Measurements from ENCODE around the gene GJE1.

DNA sequence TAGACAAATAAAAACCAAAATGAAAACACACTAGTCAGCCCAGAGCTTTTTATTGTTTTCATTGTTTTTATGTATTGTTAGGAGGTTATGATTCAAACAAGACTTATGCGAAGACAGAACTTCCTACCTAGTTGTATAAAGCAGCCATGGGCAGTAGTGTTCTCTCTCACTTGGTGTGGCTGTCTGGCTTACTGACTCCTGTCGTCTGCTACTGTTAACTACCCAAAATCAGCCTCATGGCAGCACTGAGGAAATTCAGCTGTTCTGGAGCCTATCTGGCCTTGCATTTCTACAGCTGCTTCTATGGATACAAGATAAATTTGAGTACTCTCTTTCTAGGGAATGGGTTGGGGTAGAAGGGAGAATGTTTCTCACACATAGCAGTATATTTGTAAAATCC is 34.8 kb downstream of the GJE1 start:
- TF ChIP-seq, protein P1, sequence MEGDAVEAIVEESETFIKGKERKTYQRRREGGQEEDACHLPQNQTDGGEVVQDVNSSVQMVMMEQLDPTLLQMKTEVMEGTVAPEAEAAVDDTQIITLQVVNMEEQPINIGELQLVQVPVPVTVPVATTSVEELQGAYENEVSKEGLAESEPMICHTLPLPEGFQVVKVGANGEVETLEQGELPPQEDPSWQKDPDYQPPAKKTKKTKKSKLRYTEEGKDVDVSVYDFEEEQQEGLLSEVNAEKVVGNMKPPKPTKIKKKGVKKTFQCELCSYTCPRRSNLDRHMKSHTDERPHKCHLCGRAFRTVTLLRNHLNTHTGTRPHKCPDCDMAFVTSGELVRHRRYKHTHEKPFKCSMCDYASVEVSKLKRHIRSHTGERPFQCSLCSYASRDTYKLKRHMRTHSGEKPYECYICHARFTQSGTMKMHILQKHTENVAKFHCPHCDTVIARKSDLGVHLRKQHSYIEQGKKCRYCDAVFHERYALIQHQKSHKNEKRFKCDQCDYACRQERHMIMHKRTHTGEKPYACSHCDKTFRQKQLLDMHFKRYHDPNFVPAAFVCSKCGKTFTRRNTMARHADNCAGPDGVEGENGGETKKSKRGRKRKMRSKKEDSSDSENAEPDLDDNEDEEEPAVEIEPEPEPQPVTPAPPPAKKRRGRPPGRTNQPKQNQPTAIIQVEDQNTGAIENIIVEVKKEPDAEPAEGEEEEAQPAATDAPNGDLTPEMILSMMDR (conservative IDR thresholded peaks at IDR 0.05 in 1 of 2, IDR thresholded peaks at IDR 0.05 in 1 of 2; ENCODE audit: extremely low read depth in 1 of 2, insufficient read depth in 1 of 2, low read depth in 1 of 2, low read length in 2 of 2): no peak
- no peak for TF ChIP-seq EZH2 (IDR thresholded peaks at IDR 0.05; ENCODE audit: borderline replicate concordance, low read length)
